Panc1 (cell line): ENCODE results near the gene MRPL46. TPM values are rescaled to one million over a fixed set of nuclear protein-coding genes. Genes with fewer than 3 reads are reported as not detected.

Experiments
- ATAC-seq: fragments of 200-7000 bp; cut with Tn5 transposase; 2 replicates; pipeline ENCODE4 v1.9.1; 2020; ENCODE audit warnings: mild to moderate bottlenecking, moderate library complexity
- BruUV-seq: library from RNA; stranded (reverse); fragments of 400-500 nt; replicated peaks from 2 replicates; lab custom pipeline; 2021; lab: Mats Ljungman, UMichigan
- CTCF ChIA-PET: fragments of 300-600 bp; sonication (Branson Sonifier 250); formaldehyde crosslinking; loops from one replicate; lab custom pipeline; 2022; ENCODE audit warnings: antibody characterized with exemption; lab: Charles Lee
- POLR2A ChIA-PET: fragments of 300-600 bp; sonication (Branson Sonifier 250); formaldehyde crosslinking; loops from one replicate; lab custom pipeline; 2022; ENCODE audit warnings: antibody characterized with exemption; lab: Charles Lee
- DNase-seq: peaks from one replicate; pipeline ENCODE4 v3.0.0-alpha.2; 2010; ENCODE audit warnings: low read depth, low spot score
- H3K27ac ChIP-seq: 2 replicates; pipeline ENCODE4 v1.5.1; 2011; ENCODE audit warnings: mild to moderate bottlenecking, low read length, inconsistent platforms
- H3K27me3 ChIP-seq: fragments of 200-500 bp; sonication (Bioruptor generic); 2 replicates; pipeline ENCODE4 v1.6.0; 2014; ENCODE audit warnings: low read length, inconsistent platforms; ENCODE audit not compliant: control insufficient read depth, insufficient read depth
- H3K36me3 ChIP-seq: fragments of 200-500 bp; sonication (Bioruptor generic); 2 replicates; pipeline ENCODE4 v1.5.1; 2014; ENCODE audit warnings: inconsistent platforms, mild to moderate bottlenecking, low read length, moderate library complexity; ENCODE audit not compliant: control insufficient read depth, insufficient read depth
- H3K4me1 ChIP-seq: 2 replicates; pipeline ENCODE4 v1.5.1; 2011; ENCODE audit warnings: inconsistent platforms, mild to moderate bottlenecking, low read length, moderate library complexity; ENCODE audit not compliant: control insufficient read depth, insufficient read depth
- H3K4me3 ChIP-seq, 2 experiments: 2 replicates each; pipeline ENCODE4 v1.5.1; 2011 to 2012; ENCODE audit warnings: low read depth in 2 of 2, low read length in 2 of 2, mild to moderate bottlenecking in 2 of 2, inconsistent platforms in 1 of 2, moderate library complexity in 1 of 2
- H3K9me3 ChIP-seq: fragments of 200-500 bp; sonication (Bioruptor generic); 2 replicates; pipeline ENCODE4 v1.5.1; 2014; ENCODE audit warnings: low read depth, mild to moderate bottlenecking, inconsistent platforms, low read length, moderate library complexity; ENCODE audit not compliant: control insufficient read depth, insufficient read depth
- CTCF ChIP-seq: fragments of 450-650 bp; IDR thresholded peaks from 2 replicates; pipeline ENCODE4 v1.5.1; 2017; ENCODE audit warnings: mild to moderate bottlenecking
- POLR2AphosphoS5 ChIP-seq: IDR thresholded peaks from 2 replicates; pipeline ENCODE4 v1.6.1; 2012; ENCODE audit warnings: mild to moderate bottlenecking, low read depth, low read length, moderate library complexity
- REST ChIP-seq, 2 experiments: IDR thresholded peaks; 2 replicates each; pipeline ENCODE4 v1.6.1; 2011 to 2012; ENCODE audit warnings: low read depth in 2 of 2, control low read depth in 1 of 2, low read length in 1 of 2, mild to moderate bottlenecking in 1 of 2, moderate library complexity in 1 of 2; ENCODE audit not compliant: insufficient read depth in 1 of 2
- SIN3A ChIP-seq: IDR thresholded peaks from 2 replicates; pipeline ENCODE4 v1.6.1; 2012; ENCODE audit warnings: low read depth, mild to moderate bottlenecking, low read length, moderate library complexity, borderline replicate concordance; ENCODE audit not compliant: insufficient read depth
- TCF7L2 ChIP-seq: IDR thresholded peaks from 2 replicates; pipeline ENCODE4 v1.6.1; 2011; ENCODE audit warnings: mild to moderate bottlenecking, low read depth, low read length, inconsistent platforms
- in situ Hi-C: cut with HindIII; loops from 2 replicates; pipeline ENCODE4 v1.10.0; 2016; ENCODE audit warnings: low sequenced_read_pairs, low pct_unique_long_range_greater_than_20kb
- intact Hi-C: fragments of 100-400 bp; cut with micrococcal nuclease; formaldehyde crosslinking; loops from one replicate; pipeline ENCODE4 v1.10.0; 2022; ENCODE audit not compliant: unreplicated experiment
- total RNA-seq: library from RNA; stranded (reverse); gene quantifications from one replicate; pipeline ENCODE4 v1.2.1, GENCODE V29; 2021; ENCODE audit not compliant: unreplicated experiment

MRPL46 gene
- total RNA-seq, 1 experiment from 2014 or later: 31.3 TPM

GRCh38 chr15:88509321-88509720 lies 42.1 kb upstream of the MRPL46 start:
- Histone ChIP-seq H3K27ac (no peak overlapping the region), H3K36me3 (no peaks in the 10 kb centered on the region), H3K4me3 (no peak overlapping the region), H3K4me1 (no peaks in the 10 kb centered on the region), H3K9me3 (no peaks in the 10 kb centered on the region), H3K27me3 (no peaks in the 10 kb centered on the region)
- TF ChIP-seq CTCF (no peak), TCF7L2 (no peak), REST (IDR thresholded peaks at IDR 0.05; ENCODE audit: insufficient read depth in 1 of 2, low read depth in 2 of 2, low read length in 1 of 2) (no peak), SIN3A (no peak), POLR2AphosphoS5 (no peak)
- in situ Hi-C loops: no loop called here
- intact Hi-C loops: no loop called here
- DNase-seq: no peak
- ATAC-seq: no peak
- BruUV-seq: no TSS peak
- CTCF ChIA-PET: no interaction called here
- POLR2A ChIA-PET: no interaction called here

GRCh38 chr15:88506628-88507027 lies 39.4 kb upstream of the MRPL46 start:
- ChIA-PET POLR2A (no interaction called here), CTCF (interaction anchor here (0.6 kb wide), 1 partner anchor 204 kb away, joined by 3 read pairs; no protein-coding TSS in a partner anchor)
- no peaks in the 10 kb centered on the region for H3K36me3 ChIP-seq
- no peak for TF ChIP-seq SIN3A
- TF ChIP-seq TCF7L2: no peak
- no peak for TF ChIP-seq POLR2AphosphoS5
- TF ChIP-seq REST (IDR thresholded peaks at IDR 0.05; ENCODE audit: insufficient read depth in 1 of 2, low read depth in 2 of 2, low read length in 1 of 2): no peak
- TF ChIP-seq CTCF: no peak
- no peaks in the 10 kb centered on the region for H3K27me3 ChIP-seq
- DNase-seq: no peak
- ATAC-seq: no peak
- H3K9me3 ChIP-seq: no peaks in the 10 kb centered on the region
- no peaks in the 10 kb centered on the region for H3K4me1 ChIP-seq
- intact Hi-C loops: no loop called here
- no peak overlapping the region for H3K27ac ChIP-seq
- no TSS peak for BruUV-seq
- H3K4me3 ChIP-seq: no peak overlapping the region
- in situ Hi-C loops: no loop called here
